Type B pancreatic cell (in vitro differentiated cells): Measurements from ENCODE around the gene RAPGEF1. TPM values are rescaled to one million over a fixed set of nuclear protein-coding genes. Genes with fewer than 3 reads are reported as not detected.
A peak's percentile ranks its signal among the peaks of the same experiment; 100 is the strongest.

Experiments used
- DNase-seq: peaks from one replicate; pipeline ENCODE4 v3.0.0; 2021; ENCODE audit warnings: mixed read lengths; ENCODE audit not compliant: unreplicated experiment; ENCODE audit errors: extremely low spot score
- H3K27ac Mint-ChIP-seq: 2 replicates; pipeline ENCODE4 v1.8.0; 2021; ENCODE audit warnings: mild to moderate bottlenecking, mixed read lengths
- H3K27me3 Mint-ChIP-seq: 2 replicates; pipeline ENCODE4 v1.8.0; 2021; ENCODE audit warnings: mixed read lengths
- H3K36me3 Mint-ChIP-seq: 2 replicates; pipeline ENCODE4 v1.8.0; 2021; ENCODE audit warnings: mixed read lengths
- H3K4me1 Mint-ChIP-seq: one replicate; pipeline ENCODE4 v1.8.0; 2021; ENCODE audit warnings: mixed read lengths; ENCODE audit not compliant: unreplicated experiment
- H3K4me3 Mint-ChIP-seq: 2 replicates; pipeline ENCODE4 v1.8.0; 2021; ENCODE audit warnings: mild to moderate bottlenecking, mixed read lengths
- H3K9me3 Mint-ChIP-seq: 2 replicates; pipeline ENCODE4 v1.8.0; 2021; ENCODE audit warnings: mixed read lengths
- total RNA-seq: library from RNA; stranded (reverse); gene quantifications from 2 replicates; pipeline ENCODE4 v1.2.1, GENCODE V29; 2021; ENCODE audit warnings: low replicate concordance
- TF ChIP-seq, protein P1 (sequence below): fragments of 200-600 bp; sonication (generic); conservative IDR thresholded peaks from 2 replicates; pipeline ENCODE4 v1.5.0; 2021; ENCODE audit warnings: antibody characterized with exemption, mild to moderate bottlenecking

Gene RAPGEF1
- total RNA-seq, 1 donor from 2014 or later = 45.9 TPM

DNA sequence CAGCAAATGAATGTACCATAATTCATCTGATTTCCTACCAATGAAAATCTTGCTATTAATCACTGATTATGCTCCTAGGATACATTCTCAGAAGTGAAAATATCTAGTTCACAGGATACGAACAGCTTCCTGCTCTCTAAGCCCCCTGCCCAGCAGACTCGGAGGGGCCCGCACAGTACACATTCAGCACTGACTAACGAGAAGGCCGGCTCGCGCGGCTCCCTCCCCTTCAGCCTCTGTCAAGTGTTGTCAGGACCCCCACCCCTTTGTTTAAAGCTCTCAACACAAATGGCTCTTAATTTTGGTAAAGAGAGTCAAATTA lies 112.6 kb downstream of the RAPGEF1 start:
- Mint-ChIP-seq H3K27ac (peak overlapping the region; percentile 69), H3K4me1 (peaks cover 25% of the 10 kb centered on the region), H3K36me3 (peaks cover 15% of the 10 kb centered on the region), H3K9me3 (no peaks in the 10 kb centered on the region), H3K27me3 (no peaks in the 10 kb centered on the region), H3K4me3 (no peak overlapping the region)
- no peak for DNase-seq
- TF ChIP-seq, protein P1, sequence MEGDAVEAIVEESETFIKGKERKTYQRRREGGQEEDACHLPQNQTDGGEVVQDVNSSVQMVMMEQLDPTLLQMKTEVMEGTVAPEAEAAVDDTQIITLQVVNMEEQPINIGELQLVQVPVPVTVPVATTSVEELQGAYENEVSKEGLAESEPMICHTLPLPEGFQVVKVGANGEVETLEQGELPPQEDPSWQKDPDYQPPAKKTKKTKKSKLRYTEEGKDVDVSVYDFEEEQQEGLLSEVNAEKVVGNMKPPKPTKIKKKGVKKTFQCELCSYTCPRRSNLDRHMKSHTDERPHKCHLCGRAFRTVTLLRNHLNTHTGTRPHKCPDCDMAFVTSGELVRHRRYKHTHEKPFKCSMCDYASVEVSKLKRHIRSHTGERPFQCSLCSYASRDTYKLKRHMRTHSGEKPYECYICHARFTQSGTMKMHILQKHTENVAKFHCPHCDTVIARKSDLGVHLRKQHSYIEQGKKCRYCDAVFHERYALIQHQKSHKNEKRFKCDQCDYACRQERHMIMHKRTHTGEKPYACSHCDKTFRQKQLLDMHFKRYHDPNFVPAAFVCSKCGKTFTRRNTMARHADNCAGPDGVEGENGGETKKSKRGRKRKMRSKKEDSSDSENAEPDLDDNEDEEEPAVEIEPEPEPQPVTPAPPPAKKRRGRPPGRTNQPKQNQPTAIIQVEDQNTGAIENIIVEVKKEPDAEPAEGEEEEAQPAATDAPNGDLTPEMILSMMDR = no peak

DNA sequence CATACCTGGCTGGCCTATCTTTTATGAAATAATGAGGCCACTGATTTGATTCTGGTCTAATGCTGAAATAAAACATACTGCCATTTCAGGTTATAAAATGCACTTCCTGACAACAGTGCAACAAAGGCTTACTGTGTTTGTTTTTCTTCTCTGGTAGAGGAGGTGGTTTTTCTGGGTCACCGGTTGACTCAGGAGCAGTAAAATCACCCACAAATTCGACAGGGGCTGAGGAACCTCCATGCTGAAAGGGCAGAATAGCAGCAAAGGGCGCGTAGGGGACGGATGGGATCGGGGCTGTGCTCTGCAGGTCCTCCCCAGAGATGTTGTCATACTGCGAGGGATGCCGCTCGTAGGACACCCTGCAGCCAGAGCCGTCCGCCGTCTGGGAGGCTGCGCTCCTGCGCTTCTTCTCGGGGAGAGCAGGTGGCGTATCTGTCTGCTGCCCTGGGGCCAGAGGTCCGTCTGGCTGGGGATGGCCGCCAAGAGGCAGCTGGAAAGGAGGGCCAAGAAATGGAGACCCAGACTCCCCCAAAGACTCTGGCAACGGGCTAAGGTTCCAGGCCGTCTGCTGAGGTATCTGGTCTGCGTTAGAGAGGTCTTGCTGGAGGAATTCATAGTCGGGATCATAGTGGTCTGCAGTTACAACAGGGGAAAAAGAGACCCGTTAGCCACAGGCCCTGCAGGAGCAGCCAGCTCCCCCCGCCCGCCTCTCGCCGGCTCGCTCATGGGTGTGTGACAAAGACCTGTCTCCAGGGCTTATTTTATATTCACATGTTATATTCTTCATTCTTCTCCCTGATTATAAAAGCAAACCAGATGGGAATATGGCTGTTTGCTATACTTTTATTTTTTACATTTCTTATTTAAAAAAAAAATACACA lies 113.8 kb downstream of the RAPGEF1 start:
- TF ChIP-seq, protein P1 = no peak
- H3K9me3 Mint-ChIP-seq = no peaks in the 10 kb centered on the region

DNA sequence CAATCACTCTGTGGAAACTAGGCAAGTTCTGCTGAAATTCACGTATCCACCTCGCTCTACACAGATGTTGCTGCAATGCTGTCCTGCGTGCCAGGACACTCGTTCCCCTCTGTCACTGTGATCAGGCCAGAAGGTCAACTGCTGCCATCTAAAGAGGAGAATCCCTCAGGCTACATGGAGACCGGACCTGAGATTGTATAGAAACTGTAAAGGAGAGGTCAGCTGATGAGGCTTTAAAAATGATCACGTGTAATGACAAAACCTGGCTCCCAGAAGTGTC lies 114.4 kb downstream of the RAPGEF1 start:
- H3K27ac Mint-ChIP-seq = peak overlapping the region; percentile 50
- TF ChIP-seq, protein P1 = no peak
- no peak overlapping the region for H3K4me3 Mint-ChIP-seq
- peaks cover 13% of the 10 kb centered on the region for H3K36me3 Mint-ChIP-seq
- H3K9me3 Mint-ChIP-seq = no peaks in the 10 kb centered on the region
- no peaks in the 10 kb centered on the region for H3K27me3 Mint-ChIP-seq
- H3K4me1 Mint-ChIP-seq = peaks cover 25% of the 10 kb centered on the region
- DNase-seq = no peak

More for the DNA sequence above, 113.8 kb downstream of the RAPGEF1 start:
- H3K27me3 Mint-ChIP-seq = no peaks in the 10 kb centered on the region
- peak overlapping the region; percentile 50 for H3K27ac Mint-ChIP-seq
- peaks cover 25% of the 10 kb centered on the region for H3K4me1 Mint-ChIP-seq
- H3K4me3 Mint-ChIP-seq = no peak overlapping the region
- DNase-seq = no peak
- peaks cover 19% of the 10 kb centered on the region for H3K36me3 Mint-ChIP-seq

DNA sequence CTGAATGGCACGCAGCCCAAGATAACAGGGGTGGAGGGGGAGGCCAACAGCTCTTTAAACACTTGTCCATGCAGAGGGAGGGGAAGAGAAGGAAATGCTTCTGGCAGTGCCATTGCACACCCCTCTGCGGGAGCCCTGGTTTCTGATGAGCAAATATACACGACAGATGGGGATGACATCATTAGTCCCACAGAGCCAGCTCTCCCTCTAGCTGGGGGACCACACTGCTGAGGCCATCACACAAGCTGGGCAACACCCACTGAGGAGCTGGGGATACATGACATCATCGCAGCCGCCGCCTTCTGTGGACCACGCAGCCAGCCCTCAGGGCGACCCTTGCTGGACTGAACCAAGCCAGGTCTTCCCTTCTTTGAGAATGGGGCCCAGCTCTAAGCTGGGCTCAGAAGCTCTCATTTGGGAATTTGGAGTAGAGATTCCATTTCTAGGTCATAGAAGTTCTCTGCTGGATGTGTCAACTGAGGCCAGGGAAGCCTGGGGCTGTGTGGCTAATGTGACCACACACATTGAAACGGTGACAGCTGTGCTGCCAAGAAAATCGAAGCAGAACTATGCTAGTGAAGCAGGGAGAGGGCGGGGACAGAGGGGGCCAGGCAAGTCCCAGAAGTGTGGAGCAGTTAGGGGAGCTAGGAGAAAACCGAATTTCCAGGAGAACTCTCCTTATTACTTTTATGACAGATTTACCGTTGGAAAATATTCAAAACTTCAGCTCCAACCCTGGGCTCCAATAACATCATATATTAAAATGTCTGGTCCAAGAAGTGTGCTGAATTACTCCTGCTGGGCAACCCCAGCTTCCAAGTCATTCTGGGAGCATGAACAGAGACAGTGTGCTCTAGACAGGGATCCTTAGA lies 115.0 kb downstream of the RAPGEF1 start:
- Mint-ChIP-seq H3K27ac (peak overlapping the region; percentile 79), H3K4me3 (peak overlapping the region; percentile 19), H3K27me3 (no peaks in the 10 kb centered on the region), H3K36me3 (peaks cover 12% of the 10 kb centered on the region), H3K4me1 (peaks cover 25% of the 10 kb centered on the region), H3K9me3 (no peaks in the 10 kb centered on the region)
- no peak for DNase-seq
- TF ChIP-seq, protein P1 = no peak

DNA sequence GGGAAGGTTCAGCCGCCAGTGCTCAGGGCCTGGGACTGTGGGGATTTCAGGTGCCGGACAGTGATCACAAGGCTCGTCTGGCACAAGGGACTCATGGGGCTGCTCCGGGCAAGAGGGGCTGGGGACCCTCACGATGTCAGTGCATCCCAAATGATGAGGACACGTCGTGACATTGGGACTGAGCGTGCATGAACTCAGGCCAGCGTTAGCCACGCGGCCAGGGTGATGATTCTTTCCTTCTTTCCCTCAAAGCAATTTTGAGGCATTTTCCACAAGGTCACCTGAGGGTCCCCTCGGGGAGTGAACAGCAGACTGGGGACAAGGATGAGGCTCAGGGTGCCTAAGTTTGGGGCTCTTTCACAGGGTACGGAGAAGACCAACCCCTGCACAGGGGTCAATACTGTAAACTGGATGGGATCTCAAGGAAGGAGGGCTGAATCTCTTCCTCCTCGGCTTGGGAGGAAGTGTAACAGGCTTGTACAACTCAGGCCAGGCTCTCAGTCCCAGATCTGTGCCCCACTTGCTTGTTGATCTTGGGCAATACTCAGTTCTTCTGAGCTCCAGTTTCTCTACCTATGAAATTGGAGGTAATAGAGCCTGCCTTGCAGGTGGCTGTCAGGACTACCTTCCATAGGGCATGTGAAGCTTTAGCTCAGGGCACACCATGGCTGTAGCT lies 116.1 kb downstream of the RAPGEF1 start:
- Mint-ChIP-seq H3K9me3 (no peaks in the 10 kb centered on the region), H3K36me3 (peaks cover 18% of the 10 kb centered on the region), H3K27ac (no peak overlapping the region), H3K4me3 (no peak overlapping the region), H3K4me1 (peaks cover 25% of the 10 kb centered on the region), H3K27me3 (no peaks in the 10 kb centered on the region)
- TF ChIP-seq, protein P1 = no peak
- DNase-seq = no peak
